GM18868 (cell line): Measurements from ENCODE around the gene RAD23B.

Experiments used
- ATAC-seq: cut with Tn5 transposase; IDR thresholded peaks from one replicate; pipeline ENCODE4 v1.9.1; 2021; ENCODE audit warnings: mild to moderate bottlenecking, moderate library complexity; ENCODE audit not compliant: unreplicated experiment

The RAD23B gene

DNA sequence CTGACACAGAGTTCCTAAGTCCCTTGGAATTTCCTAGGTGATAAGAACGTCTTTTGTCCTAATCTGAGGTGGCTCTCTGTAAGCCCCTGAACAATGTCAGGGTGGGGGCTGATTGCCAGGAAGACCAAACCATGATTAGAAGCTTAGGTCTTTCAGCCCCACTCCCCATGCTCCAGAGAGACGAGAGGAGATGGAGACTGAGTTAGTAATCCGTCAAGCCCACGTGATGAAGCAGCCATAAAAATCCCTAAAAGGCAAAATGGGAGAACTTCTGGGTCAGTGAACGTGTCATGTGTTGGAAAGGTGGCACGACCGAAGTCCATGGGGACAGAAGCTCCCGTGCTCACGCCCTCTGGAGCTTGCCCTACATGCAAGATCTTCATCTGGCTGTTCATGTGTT lies 85.6 kb downstream of the RAD23B start:
- no peak for ATAC-seq

DNA sequence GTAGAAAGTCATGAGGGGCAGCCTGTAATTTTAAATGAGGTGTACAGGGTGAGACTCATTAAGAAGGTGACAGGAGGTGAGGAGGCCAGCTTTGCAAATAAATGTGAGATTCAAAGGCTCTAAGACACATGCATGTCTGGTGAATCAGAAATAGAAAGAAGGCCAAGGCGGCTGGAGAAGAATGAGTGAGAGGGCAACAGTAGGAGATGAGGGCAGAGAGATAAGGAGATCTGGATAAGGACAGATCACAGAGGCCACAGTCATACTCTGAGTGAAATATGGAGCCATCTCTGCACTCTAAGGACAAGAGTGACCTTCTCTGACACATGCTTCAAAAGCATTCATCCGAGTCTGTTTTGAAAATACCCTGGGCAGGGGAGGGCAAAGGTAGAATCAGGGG lies 90.7 kb downstream of the RAD23B start:
- ATAC-seq: no peak

DNA sequence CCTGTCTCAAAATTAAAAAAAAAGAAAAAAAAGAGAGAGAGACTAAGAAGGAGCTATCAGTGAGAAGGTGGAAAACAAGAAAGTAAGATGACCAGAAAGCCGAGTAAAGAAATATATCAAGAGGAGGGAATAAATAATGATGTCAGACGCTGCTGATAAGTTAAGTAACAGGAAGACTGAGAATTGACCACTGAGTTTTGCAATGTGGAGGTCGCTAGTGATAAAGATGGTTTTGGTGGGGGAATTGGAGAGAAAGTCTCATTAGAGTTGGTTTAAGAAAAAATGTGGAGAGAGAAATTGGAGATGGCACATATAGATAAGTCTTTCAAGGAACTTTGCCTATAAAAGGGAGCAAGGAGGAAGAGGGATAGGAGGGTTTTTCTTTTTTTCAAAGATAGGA lies 91.9 kb downstream of the RAD23B start:
- no peak for ATAC-seq

DNA sequence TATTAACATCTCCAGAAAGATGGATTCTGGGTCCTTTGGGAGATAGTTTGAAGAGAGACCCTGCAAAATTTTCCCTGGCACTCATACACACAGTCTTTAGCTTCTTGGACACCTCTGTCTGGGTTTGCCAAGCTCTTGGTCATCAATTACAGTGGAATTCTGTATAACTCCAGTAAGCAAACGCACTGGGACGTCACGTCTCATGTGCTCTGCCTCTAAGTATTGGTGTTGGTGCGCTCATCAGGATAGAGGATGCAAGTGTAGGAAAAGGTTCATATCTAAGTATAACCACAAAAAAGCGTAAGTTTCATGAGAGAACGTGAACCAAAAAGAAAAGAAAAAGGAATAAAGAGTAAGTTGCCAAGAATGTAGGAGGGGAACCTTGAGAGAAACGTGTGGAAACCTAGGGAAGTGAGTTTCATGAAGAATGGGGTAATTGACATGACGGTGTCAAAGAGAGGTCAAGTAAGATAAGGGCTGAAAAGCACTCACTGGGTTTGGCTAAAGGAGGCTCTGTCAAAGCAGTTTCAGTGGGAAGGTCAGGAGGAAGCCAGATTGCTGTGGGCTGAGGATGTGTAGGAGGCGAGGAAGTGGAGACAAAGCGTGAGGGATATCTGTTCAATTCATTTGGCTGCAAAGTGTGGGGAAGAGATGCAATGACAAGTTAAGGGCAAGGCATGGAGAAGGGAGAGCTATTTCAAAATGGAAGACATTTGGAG lies 92.7 kb downstream of the RAD23B start:
- ATAC-seq: no peak

DNA sequence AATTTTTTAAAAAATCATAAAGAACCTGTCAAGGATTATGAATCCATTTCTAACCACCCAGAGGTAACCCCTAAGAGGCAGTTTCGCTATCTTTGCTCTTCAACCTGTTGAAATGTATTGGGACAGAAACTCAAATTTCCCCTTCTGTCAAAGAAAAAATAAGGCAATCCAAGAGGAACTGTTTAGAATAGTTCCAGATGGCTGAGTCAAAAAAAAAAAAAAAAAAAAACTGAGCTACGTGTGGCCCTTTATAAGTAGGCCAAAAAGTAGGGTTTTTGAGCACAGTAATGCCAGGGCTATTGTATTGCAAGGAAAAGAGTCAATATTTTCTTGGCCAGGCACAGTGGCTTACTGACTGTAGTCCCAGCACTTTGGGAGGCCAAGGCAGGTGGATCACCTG lies 94.9 kb downstream of the RAD23B start:
- ATAC-seq: no peak
